ENCODE data around the gene MEPE.

The MEPE gene

GRCh38 chr4:87832669-87833068, at the start of gene MEPE:
TSS of gene MEPE (plus strand) at chr4:87832969. CDS start at chr4:87834715, 1,746 bp downstream.
- DNase-seq = no peak

- DNase-seq = no peak
Observed at GRCh38 chr4:87783781-87784180, 49.0 kb upstream of the MEPE start.

GRCh38 chr4:87785731-87786509, 46.8 kb upstream of the MEPE start:
- DNase-seq = no peak

- DNase-seq = no peak
Observed at GRCh38 chr4:87799301-87800113, 33.3 kb upstream of the MEPE start, which contains the start of gene IBSP. TSS of gene IBSP (plus strand) at chr4:87799554. CDS start at chr4:87802362, 2,808 bp downstream.

GRCh38 chr4:87802858-87803257, 29.9 kb upstream of the MEPE start:
- no peak for DNase-seq

GRCh38 chr4:87803421-87803820, 29.3 kb upstream of the MEPE start:
- DNase-seq = no peak

GRCh38 chr4:87804871-87805270, 27.9 kb upstream of the MEPE start:
- no peak for DNase-seq

GRCh38 chr4:87805971-87806370, 26.8 kb upstream of the MEPE start:
- DNase-seq = no peak

- no peak for DNase-seq
Observed at GRCh38 chr4:87806520-87806919, 26.2 kb upstream of the MEPE start.

- DNase-seq = no peak
Observed at GRCh38 chr4:87807402-87807801, 25.4 kb upstream of the MEPE start.

GRCh38 chr4:87811977-87812376, 20.8 kb upstream of the MEPE start:
- no peak for DNase-seq

- no peak for DNase-seq
Observed at GRCh38 chr4:87819281-87819919, 13.4 kb upstream of the MEPE start.

- DNase-seq = no peak
Observed at GRCh38 chr4:87823200-87823599, 9.6 kb upstream of the MEPE start.

- DNase-seq = no peak
Observed at GRCh38 chr4:87823724-87824123, 9.0 kb upstream of the MEPE start.

- DNase-seq = no peak
Observed at GRCh38 chr4:87824352-87824751, 8.4 kb upstream of the MEPE start.

GRCh38 chr4:87834401-87834800, 1.6 kb downstream of the MEPE start:
- DNase-seq = no peak

GRCh38 chr4:87835197-87835596, 2.4 kb downstream of the MEPE start:
- no peak for DNase-seq

GRCh38 chr4:87835743-87836142, 3.0 kb downstream of the MEPE start:
- DNase-seq = no peak

GRCh38 chr4:87838205-87838604, 5.4 kb downstream of the MEPE start:
- no peak for DNase-seq

- DNase-seq = no peak
Observed at GRCh38 chr4:87838890-87839591, 6.3 kb downstream of the MEPE start.

GRCh38 chr4:87839592-87839946, 6.8 kb downstream of the MEPE start:
- no peak for DNase-seq

GRCh38 chr4:87840149-87840548, 7.4 kb downstream of the MEPE start:
- no peak for DNase-seq

GRCh38 chr4:87843936-87844335, 11.2 kb downstream of the MEPE start:
- DNase-seq = no peak

Data from stimulated activated CD4-positive, alpha-beta T cell treated with anti-CD3 and anti-CD28 coated beads, Interleukin-1b, Interleukin-23, amount 100 ng/mL, for 48 hours (primary cell).